Measurements from ENCODE around the gene THEMIS.

Gene THEMIS

GRCh38 chr6:127902933-127903332 is 2.1 kb upstream of the THEMIS start:
- H3K4me3 ChIP-seq (replicated peaks; ENCODE audit: insufficient read depth, low read length), result no peak overlapping the region
- TF ChIP-seq REST (IDR thresholded peaks at IDR 0.05; ENCODE audit: insufficient replicate concordance, low read depth), result no peak
- TF ChIP-seq GABPA (IDR thresholded peaks at IDR 0.05; ENCODE audit: low read depth), result no peak
- TF ChIP-seq SPI1 (IDR thresholded peaks at IDR 0.05; ENCODE audit: borderline replicate concordance, low read depth), result no peak
- TF ChIP-seq POLR2AphosphoS5 (IDR thresholded peaks at IDR 0.05; ENCODE audit: low read depth), result no peak
- no peak for TF ChIP-seq CTCF (IDR thresholded peaks at IDR 0.05; ENCODE audit: insufficient read depth, low read length)
- H3K27me3 ChIP-seq (ENCODE audit: insufficient read depth, poor library complexity, severe bottlenecking), result no peaks in the 10 kb centered on the region
- no peak overlapping the region for H3K27ac ChIP-seq (replicated peaks)
- DNase-seq (ENCODE audit: low read depth in 1 of 2, low spot score in 1 of 2), result no peak

GRCh38 chr6:127897484-127897883 is 3.4 kb downstream of the THEMIS start:
- Histone ChIP-seq H3K27ac (replicated peaks) (no peak overlapping the region), H3K27me3 (ENCODE audit: insufficient read depth, poor library complexity, severe bottlenecking) (no peaks in the 10 kb centered on the region), H3K4me3 (replicated peaks; ENCODE audit: insufficient read depth, low read length) (no peak overlapping the region)
- TF ChIP-seq SPI1 (IDR thresholded peaks at IDR 0.05; ENCODE audit: borderline replicate concordance, low read depth) (no peak), POLR2AphosphoS5 (IDR thresholded peaks at IDR 0.05; ENCODE audit: low read depth) (no peak), REST (IDR thresholded peaks at IDR 0.05; ENCODE audit: insufficient replicate concordance, low read depth) (no peak), CTCF (IDR thresholded peaks at IDR 0.05; ENCODE audit: insufficient read depth, low read length) (no peak), GABPA (IDR thresholded peaks at IDR 0.05; ENCODE audit: low read depth) (no peak)
- DNase-seq (ENCODE audit: low read depth in 1 of 2, low spot score in 1 of 2), result no peak

- no peak for DNase-seq (ENCODE audit: low read depth in 1 of 2, low spot score in 1 of 2)
- Histone ChIP-seq H3K27me3 (ENCODE audit: insufficient read depth, poor library complexity, severe bottlenecking) (no peaks in the 10 kb centered on the region), H3K4me3 (replicated peaks; ENCODE audit: insufficient read depth, low read length) (no peak overlapping the region), H3K27ac (replicated peaks) (no peak overlapping the region)
- TF ChIP-seq CTCF (IDR thresholded peaks at IDR 0.05; ENCODE audit: insufficient read depth, low read length) (no peak), SPI1 (IDR thresholded peaks at IDR 0.05; ENCODE audit: borderline replicate concordance, low read depth) (no peak), GABPA (IDR thresholded peaks at IDR 0.05; ENCODE audit: low read depth) (no peak), POLR2AphosphoS5 (IDR thresholded peaks at IDR 0.05; ENCODE audit: low read depth) (no peak), REST (IDR thresholded peaks at IDR 0.05; ENCODE audit: insufficient replicate concordance, low read depth) (no peak)
These were observed 6.8 kb downstream of the THEMIS start for GRCh38 chr6:127894051-127894450.

Measured in HL-60 (cell line).